LNCAP (cell line): ENCODE data around the gene ARAP1.

Source experiments
- CTCF ChIP-seq: fragments of 450-650 bp; IDR thresholded peaks from 2 replicates; pipeline ENCODE4 v1.5.1; 2017; ENCODE audit warnings: mild to moderate bottlenecking

ARAP1 gene

DNA sequence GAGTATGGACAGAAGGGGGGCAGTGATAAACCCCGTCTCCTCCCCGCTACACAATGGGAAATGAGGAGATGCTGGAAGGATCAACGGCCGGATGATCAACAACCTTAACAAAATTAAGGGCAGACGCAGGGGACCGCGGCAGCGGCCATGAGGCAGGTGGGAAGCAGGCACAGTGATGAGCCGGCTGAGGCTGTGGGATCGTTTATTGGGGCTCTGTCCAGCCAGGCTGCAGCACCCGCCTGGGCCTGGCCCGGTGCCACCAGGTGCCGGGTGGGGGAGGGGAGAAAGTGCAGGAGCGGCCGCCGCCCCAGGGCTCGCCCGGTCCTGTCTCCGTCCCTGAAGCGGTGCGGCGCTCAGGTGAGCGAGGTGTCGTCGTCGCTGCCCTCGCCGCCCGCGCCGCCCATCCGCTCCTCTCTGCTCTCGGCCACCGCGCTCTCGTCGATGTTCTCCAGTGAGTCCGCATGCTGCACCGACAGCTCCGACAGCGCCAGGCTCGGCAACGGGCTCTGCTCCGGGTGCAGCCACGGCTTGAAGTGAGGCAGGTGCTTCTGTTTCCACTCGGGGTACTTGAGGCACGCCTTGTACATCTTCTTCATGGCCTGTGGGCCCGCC is 2.4 kb upstream of the ARAP1 start:
- no peak for TF ChIP-seq CTCF

DNA sequence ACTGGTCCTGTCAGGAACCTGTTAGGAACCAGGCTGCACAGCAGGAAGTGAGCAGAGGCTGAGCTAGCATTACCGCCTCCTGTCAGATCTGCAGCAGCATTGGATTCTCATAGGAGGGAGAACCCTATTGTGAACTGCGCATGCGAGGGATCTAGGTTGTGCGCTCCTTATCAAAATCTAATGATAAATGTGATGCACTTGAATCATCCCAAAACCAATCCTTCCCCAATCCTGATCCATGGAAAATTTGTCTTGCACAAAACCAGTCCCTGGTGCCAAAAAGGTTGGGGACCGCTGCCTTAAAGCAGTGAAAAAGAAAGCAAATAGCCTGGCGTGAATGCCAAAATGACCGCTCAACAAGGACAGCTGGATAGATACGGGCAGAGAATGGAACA is 1.9 kb upstream of the ARAP1 start:
- TF ChIP-seq CTCF, result no peak

GRCh38 chr11:72753341-72754148 is 1.3 kb upstream of the ARAP1 start:
- no peak for TF ChIP-seq CTCF

DNA sequence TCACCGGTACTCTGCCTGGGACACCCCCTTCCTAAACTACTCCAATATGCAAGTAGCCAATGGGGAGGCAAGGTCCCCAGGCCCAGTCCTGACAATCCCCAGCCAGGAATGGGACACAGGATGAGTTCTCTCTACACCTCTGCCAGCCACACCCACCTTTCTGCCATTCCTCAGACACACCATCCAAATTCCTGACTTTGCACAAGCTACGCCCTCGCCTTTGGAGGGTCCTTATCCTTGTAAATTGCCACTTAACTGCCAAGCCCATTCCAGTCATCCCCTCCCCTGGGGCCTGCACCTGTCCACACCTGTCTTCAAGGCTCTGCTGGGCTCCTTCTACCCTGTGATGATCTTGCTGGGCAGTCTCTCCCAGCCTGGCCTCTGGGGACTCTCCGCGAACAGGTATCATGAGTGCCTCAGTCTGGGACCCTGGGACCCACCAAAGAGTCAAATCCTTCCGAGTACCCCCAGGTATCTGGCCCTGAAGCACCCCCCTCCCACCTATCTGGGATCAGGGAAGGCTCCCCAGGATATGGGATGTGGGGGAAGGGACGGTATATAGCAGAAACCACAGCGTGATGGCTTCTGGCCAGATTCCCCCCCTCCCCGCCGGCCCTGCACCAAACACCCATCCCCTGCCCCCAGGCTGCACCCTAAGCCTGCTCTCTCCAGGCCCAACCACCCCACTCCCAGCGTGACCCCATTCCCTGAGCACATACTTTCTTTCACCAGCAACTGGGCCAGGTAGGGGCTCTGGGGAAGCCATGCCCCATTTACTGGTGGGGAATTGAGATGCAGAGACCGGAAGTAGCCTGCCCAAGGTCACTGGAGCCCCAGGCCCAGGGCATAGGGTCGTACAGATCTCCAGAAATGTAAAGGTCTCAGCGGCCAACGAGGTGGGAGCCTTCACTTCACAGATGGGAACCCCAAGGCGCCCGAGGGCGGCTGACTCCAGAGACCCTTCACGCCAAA is 806 bp downstream of the ARAP1 start:
- TF ChIP-seq CTCF, result no peak

- TF ChIP-seq CTCF, result no peak
Observed at GRCh38 chr11:72750556-72751115, 1.6 kb downstream of the ARAP1 start.

GRCh38 chr11:72750086-72750485 is 2.1 kb downstream of the ARAP1 start:
- TF ChIP-seq CTCF, result no peak

DNA sequence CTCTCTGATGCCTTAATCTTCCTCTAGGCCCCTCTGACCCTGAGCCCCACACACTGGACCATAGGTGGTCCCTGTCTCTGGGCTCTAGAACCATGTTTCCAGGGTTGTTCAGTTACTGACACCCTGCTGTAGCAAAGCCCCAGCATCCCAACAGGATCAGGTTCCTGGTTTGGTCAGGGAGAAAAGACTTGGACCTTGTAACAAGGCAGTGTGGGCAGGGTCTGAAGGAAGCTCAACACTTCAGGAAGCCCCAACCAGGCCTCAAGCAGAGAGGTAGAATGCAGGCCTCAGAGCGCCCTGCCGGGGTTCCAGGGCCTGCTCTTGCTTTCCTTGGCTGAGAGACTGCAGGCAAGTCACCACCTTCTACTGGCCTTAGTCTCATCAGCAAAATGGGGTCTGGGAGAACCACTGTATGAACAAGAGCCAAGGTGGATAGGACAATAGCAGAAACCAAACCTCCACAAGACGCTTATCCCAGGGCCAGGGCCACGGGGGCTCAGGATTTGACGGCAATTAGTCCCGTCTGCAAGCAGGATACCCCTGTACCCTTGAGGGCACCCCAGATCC is 4.8 kb downstream of the ARAP1 start:
- TF ChIP-seq CTCF, result no peak
